HG03521 (cell line): ENCODE results near the gene LGR6.

ENCODE experiments used
- ATAC-seq: cut with Tn5 transposase; IDR thresholded peaks from one replicate; pipeline ENCODE4 v1.9.1; 2021; ENCODE audit warnings: mild to moderate bottlenecking, moderate library complexity; ENCODE audit not compliant: unreplicated experiment

The LGR6 gene

GRCh38 chr1:202197653-202198365, 4.2 kb downstream of the LGR6 start:
- no peak for ATAC-seq

- ATAC-seq = no peak
Measured at GRCh38 chr1:202198366-202198724, 4.7 kb downstream of the LGR6 start.

DNA sequence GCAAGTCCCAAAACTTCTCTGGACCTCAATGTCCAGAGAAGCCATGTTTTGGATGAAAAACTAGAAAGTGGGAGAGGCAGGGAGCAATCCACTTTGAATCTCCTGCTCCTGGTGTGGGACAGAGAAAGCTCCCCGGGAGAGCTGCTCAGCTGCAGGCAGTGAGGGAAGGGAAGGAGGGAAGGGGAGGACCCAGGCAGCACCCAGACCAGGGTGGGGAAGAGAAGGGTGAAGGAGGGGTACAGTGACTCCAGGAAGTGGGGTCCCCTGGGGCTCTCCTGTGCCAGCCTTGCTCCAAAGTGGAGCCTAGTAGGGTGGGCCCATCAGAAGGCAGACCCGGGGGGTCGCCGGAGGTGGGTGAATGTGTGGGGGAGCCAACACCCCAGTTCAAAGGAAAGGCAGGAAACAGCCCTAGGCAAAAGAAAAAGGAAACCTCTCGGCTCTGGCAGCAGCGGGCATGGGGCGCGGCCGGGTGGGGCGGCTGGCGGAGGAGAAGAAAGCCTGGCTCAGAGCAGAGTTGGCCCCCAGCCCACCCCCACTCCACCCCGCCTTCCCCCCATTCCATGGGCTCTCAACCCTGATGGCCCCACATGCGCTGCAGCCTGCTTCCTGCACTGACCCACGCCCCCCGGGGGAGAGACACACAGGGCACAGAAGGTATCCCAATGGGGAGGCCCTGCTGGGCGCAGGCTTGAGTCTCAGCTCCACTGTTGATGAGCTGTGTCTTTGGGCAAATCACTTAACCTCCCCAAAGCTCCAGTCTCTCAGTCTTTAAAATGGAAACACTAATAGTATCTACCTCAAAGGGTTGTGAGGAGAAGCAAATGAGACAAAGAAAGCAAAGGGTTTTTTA, 5.7 kb downstream of the LGR6 start:
- ATAC-seq = no peak

- ATAC-seq = no peak
Measured at GRCh38 chr1:202200112-202200548, 6.5 kb downstream of the LGR6 start.

DNA sequence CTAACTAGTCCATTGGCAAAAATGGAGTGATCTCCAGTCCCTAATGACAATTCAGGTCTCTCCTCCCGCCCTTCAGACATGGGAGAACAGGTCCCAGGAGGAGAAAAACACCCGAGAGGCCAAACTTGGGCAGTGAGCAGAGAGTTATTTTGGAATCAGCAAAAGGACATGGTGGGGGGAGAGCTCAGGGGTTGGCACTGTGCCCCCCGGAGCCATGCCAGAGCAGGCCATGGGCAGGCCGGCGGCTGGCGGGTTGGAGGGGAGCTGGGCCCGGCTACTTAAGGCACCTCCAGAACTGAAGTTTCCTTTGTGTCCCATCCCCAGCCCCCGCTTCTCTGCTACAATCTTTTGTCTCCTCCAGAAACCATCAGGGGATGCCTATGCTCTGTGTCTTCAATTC, 7.1 kb downstream of the LGR6 start:
- ATAC-seq = no peak

DNA sequence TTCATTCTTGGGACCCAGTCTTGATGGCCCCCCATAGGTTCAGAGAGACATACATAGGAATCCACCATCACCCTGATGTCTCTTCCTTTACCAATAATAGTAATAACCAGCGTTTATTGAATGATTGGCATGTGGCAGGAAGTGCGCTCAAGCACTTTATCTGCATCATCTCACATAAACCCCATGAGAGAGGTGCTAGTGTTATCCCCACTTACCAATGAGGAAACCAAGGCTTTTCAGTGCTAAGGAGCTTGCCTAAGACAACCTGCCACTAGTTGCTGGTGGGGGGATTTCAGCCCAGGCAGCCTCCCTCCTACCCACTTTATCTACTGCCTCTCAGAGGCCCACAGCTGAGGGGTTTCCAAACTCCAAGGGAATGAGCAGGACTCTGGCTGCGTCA, 7.7 kb downstream of the LGR6 start:
- ATAC-seq = no peak

- no peak for ATAC-seq
Measured at GRCh38 chr1:202201971-202202370, 8.4 kb downstream of the LGR6 start.

- no peak for ATAC-seq
Measured at GRCh38 chr1:202202500-202203168, 9.0 kb downstream of the LGR6 start.

DNA sequence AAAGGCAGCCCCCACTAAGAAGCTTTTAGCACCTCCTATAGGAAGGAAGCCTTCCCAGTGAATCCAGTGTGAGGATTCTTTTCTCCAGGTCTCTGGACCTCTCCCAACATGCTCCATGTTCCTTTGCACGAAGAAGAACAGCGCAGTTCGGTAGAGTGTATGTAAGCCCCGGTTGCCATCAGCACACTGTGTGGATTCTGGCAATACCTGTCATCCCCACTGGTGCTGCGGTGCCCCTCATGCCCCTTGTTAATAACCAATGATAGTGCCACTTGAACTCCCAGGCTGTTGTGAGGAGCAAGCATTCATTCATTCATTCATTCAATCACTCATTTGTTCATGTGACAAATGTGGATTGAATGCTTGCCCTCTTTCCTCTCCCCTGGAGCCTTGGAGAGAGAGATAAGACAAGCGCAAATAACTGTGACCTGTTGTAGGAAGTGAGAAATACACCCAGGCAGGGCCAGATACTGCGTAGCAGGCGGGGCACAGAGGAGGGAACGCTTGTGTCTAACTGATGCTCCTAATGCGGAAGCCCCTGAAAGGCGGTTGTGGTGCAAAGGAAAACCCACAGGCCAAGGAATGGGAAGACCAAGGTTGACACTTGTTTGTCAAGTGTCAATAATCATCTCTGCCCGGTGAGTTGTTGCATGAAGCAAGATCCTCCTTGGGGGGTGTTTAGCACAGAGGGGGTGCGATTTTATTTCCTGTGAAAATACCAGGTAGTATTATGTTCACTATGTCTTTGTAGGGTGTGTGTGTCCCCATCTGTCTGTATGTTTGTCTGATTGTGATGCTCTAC, 9.8 kb downstream of the LGR6 start:
- ATAC-seq = no peak

- no peak for ATAC-seq
Measured at GRCh38 chr1:202204065-202204464, 10.5 kb downstream of the LGR6 start.

- ATAC-seq = no peak
Measured at GRCh38 chr1:202205523-202206190, 12.1 kb downstream of the LGR6 start.

DNA sequence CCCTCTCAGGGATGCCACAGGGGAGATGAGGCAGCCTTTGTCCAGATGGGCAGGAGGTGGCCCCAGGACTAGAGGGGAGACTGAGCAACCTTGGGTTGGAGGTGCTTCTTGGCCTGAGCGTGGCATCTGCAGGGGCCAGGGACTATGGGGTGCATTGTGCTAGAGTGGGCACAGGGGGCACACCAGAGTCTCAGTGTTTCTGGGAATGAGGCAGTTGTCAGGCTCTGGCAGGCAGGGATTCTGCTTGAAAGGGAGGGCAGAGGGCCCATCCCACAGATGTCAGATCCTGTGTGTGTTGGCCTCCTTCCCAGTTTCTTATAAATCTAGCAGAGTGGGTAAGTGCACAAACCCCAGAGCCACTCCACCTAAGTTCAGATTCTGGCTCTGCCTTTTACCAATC, 13.7 kb downstream of the LGR6 start:
- ATAC-seq = no peak

GRCh38 chr1:202208351-202208857, 14.8 kb downstream of the LGR6 start:
- no peak for ATAC-seq

DNA sequence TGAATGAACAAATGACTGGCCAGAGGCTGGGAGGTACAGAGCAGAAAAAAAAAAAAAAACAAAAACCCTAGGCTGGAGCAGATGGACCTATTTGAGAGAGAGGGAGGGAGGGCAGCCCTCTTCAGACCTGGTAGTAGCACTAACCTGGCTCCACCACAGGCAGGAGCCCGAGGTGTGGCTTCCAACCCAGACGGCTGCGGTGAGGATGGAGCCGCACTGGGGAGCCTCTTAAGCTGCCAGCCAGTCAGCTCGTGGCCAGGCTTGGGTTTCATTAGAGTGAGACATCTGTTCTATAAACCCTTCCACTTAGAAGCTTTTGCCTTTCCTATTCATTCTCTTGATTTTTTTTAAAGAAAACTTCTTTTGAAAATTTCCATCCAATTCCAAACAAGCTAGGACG, 16.8 kb downstream of the LGR6 start:
- no peak for ATAC-seq

- ATAC-seq = no peak
Measured at GRCh38 chr1:202210969-202211368, 17.4 kb downstream of the LGR6 start.

- no peak for ATAC-seq
Measured at GRCh38 chr1:202212787-202213186, 19.2 kb downstream of the LGR6 start.

DNA sequence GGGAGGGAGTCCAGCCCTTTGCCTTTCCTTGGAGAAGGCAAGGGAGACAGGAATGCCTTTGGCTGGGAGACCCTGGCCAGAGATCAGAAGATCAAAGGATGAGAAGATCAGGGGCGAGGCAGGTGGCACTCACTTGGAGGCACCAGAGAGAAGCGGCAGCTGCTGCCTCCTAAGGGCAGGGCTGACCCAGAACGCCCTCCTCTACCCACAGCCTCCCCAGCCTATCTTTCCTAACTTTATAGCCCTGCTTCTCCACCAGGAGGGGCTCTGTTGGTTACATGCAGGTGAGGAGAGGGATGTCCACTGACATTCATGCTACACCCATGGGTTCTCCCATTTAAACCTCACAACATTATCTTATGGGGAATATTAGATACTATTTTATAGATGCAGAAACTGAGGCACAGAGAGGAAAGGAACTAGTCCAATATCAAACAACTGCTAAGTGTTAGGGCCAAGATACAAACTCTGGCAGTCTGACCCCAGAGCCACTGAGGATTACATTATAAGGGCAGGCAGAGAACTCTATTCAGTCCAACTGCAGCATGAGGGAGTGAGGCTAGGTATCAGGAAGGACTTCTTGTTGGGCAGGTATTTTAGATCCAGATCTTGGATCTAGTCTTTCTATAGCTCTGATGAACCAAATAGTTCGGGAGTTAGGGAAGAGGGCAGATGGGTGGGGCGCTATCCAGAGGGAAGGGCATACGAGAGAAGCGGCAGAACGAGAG, 19.9 kb downstream of the LGR6 start:
- no peak for ATAC-seq

DNA sequence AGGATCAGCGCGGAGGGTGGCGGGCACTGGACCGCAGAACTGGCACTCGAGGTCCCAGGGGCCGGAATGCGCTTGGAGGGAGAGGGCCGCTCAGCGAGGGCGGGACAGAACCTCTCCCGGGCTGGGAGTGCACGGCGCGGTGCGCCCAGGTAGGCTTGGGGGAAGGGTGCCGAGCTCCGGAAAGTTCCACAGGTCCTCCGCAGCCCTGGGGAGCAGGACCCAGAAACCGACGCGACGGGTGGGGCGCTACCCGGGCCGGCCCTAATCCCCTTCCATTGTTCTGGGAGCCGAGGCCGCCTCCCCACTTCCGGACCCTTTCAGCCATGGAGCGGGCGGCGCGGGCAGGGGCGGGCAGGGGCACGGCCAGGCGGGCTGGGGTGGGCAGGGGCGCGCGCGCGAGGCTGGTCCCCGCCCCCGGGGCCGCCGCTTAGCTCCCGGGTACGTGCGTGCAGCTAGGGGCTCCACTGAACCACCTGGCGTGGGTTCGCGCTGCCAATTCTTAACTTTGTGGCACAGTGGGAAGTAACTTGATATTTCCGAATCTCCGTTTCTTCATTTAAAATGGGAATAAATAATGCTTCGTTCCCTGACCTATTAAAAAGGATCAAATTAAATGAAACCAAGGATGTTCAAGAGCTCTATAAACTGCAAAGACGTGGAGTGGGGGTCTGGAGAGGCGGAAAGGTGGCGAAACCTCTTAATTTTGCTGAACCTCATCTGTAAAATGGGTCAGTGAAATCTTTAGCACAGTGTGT, 20.7 kb downstream of the LGR6 start:
- no peak for ATAC-seq
